Right forelimb (tissue), 1 donor: ENCODE results near the gene DENND1A.
"Not testable (repeated sequence)": the region's sequence is repeated elsewhere in the genome, so short reads cannot be mapped to it uniquely, and the experiment has no call there.

Experiments used
- DNase-seq: peaks from one replicate; pipeline ENCODE4 v3.0.0-alpha.2; 2018

DENND1A gene

GRCh38 chr9:123922431-123922830, 7.5 kb downstream of the DENND1A start:
- no peak for DNase-seq

- no peak for DNase-seq
Observed at GRCh38 chr9:123914517-123915196, 15.3 kb downstream of the DENND1A start.

GRCh38 chr9:123912167-123912897, 17.6 kb downstream of the DENND1A start:
- DNase-seq = no peak

GRCh38 chr9:123911024-123911423, 18.9 kb downstream of the DENND1A start:
- no peak for DNase-seq

GRCh38 chr9:123909192-123909591, 20.7 kb downstream of the DENND1A start:
- DNase-seq = not testable (repeated sequence)

GRCh38 chr9:123903550-123903949, 26.4 kb downstream of the DENND1A start:
- not testable (repeated sequence) for DNase-seq

GRCh38 chr9:123894822-123895221, 35.1 kb downstream of the DENND1A start:
- no peak for DNase-seq

GRCh38 chr9:123893831-123894460, 36.0 kb downstream of the DENND1A start:
- no peak for DNase-seq

- DNase-seq = no peak
Observed at GRCh38 chr9:123893115-123893514, 36.8 kb downstream of the DENND1A start.

GRCh38 chr9:123887837-123888236, 42.1 kb downstream of the DENND1A start:
- DNase-seq = no peak

- DNase-seq = not testable (repeated sequence)
Observed at GRCh38 chr9:123885834-123886233, 44.1 kb downstream of the DENND1A start.

GRCh38 chr9:123883634-123884033, 46.3 kb downstream of the DENND1A start:
- DNase-seq = no peak

GRCh38 chr9:123881604-123882003, 48.3 kb downstream of the DENND1A start:
- DNase-seq = no peak

- no peak for DNase-seq
Observed at GRCh38 chr9:123880420-123880819, 49.5 kb downstream of the DENND1A start.

- DNase-seq = no peak
Observed at GRCh38 chr9:123876750-123877149, 53.2 kb downstream of the DENND1A start.

GRCh38 chr9:123872710-123873109, 57.2 kb downstream of the DENND1A start:
- no peak for DNase-seq

- DNase-seq = no peak
Observed at GRCh38 chr9:123871781-123872180, 58.1 kb downstream of the DENND1A start.

GRCh38 chr9:123868002-123868401, 61.9 kb downstream of the DENND1A start:
- no peak for DNase-seq

GRCh38 chr9:123867034-123867433, 62.9 kb downstream of the DENND1A start:
- no peak for DNase-seq

GRCh38 chr9:123866497-123866896, 63.4 kb downstream of the DENND1A start:
- no peak for DNase-seq

GRCh38 chr9:123865226-123866000, 64.5 kb downstream of the DENND1A start:
- DNase-seq = no peak

GRCh38 chr9:123864251-123864650, 65.7 kb downstream of the DENND1A start:
- no peak for DNase-seq
